ENCODE measurements around the gene C15orf40.

C15orf40 gene

DNA sequence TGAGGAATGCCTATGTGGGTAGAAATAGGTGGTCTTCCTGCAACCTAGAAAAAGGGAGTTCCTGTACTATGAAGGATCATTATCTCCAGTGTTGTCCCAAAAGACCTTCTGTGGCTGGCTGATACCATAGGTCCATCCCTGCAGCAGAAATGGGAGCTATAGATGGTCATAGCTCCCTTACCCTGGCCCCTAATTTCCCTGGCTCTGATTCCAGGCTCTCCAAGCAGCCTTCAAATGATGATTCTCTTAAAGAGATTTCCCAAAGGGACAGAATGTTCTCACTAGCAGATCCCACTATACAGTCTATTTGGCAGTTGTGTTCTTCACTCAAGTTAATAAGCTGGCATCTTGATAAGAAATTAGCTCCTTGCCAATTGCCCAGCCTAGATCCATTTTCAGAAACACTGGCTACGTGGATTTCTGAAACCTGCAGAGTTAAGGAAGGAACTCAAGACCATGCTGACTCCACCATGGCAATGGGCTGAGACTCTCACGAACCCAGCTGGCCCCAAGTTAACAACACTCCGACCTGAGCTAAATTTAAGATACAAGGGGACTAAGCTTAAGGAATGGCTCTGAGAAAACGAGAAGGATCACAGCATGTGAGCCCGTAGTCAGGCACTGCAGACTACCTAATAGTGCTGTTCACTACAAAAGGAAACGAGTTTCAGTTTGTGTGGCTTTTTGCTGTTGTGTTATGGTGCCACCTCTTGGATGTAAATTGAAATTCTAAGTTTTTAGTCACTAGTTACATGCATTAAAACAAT is 11.4 kb downstream of the C15orf40 start:
- H3K4me3 Mint-ChIP-seq = no peak overlapping the region
- peaks cover 10% of the 10 kb centered on the region for H3K9me3 Mint-ChIP-seq
- H3K4me1 Mint-ChIP-seq = no peaks in the 10 kb centered on the region
- TF ChIP-seq, protein P1, sequence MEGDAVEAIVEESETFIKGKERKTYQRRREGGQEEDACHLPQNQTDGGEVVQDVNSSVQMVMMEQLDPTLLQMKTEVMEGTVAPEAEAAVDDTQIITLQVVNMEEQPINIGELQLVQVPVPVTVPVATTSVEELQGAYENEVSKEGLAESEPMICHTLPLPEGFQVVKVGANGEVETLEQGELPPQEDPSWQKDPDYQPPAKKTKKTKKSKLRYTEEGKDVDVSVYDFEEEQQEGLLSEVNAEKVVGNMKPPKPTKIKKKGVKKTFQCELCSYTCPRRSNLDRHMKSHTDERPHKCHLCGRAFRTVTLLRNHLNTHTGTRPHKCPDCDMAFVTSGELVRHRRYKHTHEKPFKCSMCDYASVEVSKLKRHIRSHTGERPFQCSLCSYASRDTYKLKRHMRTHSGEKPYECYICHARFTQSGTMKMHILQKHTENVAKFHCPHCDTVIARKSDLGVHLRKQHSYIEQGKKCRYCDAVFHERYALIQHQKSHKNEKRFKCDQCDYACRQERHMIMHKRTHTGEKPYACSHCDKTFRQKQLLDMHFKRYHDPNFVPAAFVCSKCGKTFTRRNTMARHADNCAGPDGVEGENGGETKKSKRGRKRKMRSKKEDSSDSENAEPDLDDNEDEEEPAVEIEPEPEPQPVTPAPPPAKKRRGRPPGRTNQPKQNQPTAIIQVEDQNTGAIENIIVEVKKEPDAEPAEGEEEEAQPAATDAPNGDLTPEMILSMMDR (IDR thresholded peaks at IDR 0.05) = peak; percentile 43
- no peak overlapping the region for H3K27ac Mint-ChIP-seq
- no peak for DNase-seq
- peaks cover 3% of the 10 kb centered on the region for H3K27me3 Mint-ChIP-seq (ENCODE audit: low read depth, poor library complexity)
- peaks cover 25% of the 10 kb centered on the region for H3K36me3 Mint-ChIP-seq (ENCODE audit: low read depth)

DNA sequence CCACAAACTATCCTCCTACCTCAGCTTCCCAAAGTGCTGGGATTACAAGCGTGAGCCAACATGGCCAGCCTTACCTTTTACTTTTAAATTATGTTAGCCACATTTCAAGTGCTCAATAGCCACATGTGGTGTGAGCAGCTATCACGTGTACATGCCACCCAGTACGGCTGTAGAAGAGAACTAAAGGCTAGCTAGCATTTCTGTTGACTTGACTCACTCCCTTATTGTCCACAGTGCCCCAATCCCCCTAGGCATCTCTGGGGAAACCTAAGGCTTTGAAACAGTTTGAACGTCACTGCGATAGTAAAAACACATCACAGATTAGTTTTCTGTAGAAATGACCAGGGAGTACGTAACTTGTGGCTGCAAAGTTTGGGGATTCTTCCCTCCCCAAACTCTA is 12.0 kb downstream of the C15orf40 start:
- H3K4me3 Mint-ChIP-seq = no peak overlapping the region
- TF ChIP-seq, protein P1 (IDR thresholded peaks at IDR 0.05) = no peak
- H3K27ac Mint-ChIP-seq = no peak overlapping the region
- H3K36me3 Mint-ChIP-seq (ENCODE audit: low read depth) = peaks cover 26% of the 10 kb centered on the region
- H3K9me3 Mint-ChIP-seq = peaks cover 10% of the 10 kb centered on the region
- no peak for DNase-seq
- peaks cover 3% of the 10 kb centered on the region for H3K27me3 Mint-ChIP-seq (ENCODE audit: low read depth, poor library complexity)
- no peaks in the 10 kb centered on the region for H3K4me1 Mint-ChIP-seq

DNA sequence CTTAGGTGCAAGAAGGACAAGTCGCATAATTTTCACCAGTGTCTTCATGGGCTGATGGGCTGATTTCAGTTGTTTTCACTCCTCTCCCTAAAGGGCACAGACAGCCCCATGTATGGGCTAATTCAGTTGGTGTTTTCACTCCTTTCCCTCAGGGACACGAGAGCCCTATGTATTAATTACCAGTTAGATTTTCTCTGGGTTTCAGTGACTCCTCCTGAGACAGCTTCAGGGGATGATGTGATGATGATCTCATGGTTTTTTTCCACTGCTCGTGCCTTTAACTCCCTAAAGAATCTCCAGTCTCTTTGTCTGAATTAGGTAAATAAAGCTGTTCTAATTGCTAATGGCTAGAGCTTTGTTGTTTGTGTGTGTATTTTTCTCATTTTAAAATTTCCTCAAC is 15.5 kb downstream of the C15orf40 start:
- Mint-ChIP-seq H3K4me3 (no peak overlapping the region), H3K36me3 (ENCODE audit: low read depth) (peaks cover 33% of the 10 kb centered on the region), H3K27me3 (ENCODE audit: low read depth, poor library complexity) (peaks cover 3% of the 10 kb centered on the region), H3K27ac (no peak overlapping the region), H3K9me3 (peaks cover 10% of the 10 kb centered on the region), H3K4me1 (no peaks in the 10 kb centered on the region)
- no peak for DNase-seq
- TF ChIP-seq, protein P1 (IDR thresholded peaks at IDR 0.05) = no peak

DNA sequence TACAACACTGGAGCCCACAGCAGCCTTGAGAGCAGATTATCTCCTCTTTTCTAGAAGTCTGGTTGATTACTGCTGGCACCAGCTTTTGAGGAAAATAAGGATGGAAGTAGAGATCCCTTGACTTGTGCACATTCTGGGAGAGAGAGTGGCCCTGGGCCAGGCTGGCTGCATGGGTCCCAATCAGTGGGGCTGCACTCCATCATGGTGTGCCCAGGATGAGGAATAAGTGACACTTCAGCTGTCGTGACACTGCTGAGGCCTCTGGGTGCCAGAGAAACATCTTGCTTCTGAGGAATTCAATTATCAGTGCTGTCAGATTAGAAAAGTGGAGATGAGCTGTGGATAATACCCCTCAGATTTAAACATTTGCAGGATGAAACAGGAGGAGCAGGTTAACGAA is 16.4 kb downstream of the C15orf40 start:
- H3K27me3 Mint-ChIP-seq (ENCODE audit: low read depth, poor library complexity) = peaks cover 3% of the 10 kb centered on the region
- no peak overlapping the region for H3K27ac Mint-ChIP-seq
- no peaks in the 10 kb centered on the region for H3K4me1 Mint-ChIP-seq
- no peak overlapping the region for H3K4me3 Mint-ChIP-seq
- DNase-seq = no peak
- peaks cover 9% of the 10 kb centered on the region for H3K9me3 Mint-ChIP-seq
- peaks cover 34% of the 10 kb centered on the region for H3K36me3 Mint-ChIP-seq (ENCODE audit: low read depth)
- TF ChIP-seq, protein P1 (IDR thresholded peaks at IDR 0.05) = no peak

DNA sequence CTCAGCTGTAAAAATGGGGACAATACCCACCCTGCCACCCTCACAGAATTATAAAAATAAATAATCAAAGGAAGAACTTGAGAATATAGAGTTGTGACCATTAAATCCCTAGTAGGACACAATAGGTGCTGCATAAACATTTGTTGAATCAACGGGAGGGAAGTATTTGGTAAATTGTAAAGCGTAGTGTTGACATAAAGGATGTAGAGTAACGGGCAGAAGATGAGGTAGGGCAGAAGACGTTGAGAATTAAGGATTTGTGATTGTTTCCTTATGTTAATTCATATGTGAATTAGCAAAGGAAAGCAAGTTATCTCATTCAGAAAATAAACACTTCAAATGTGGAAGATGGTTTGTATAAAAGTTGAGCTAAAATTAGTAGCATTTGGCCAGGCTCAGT is 18.3 kb downstream of the C15orf40 start:
- Mint-ChIP-seq H3K36me3 (ENCODE audit: low read depth) (peaks cover 42% of the 10 kb centered on the region), H3K9me3 (no peaks in the 10 kb centered on the region), H3K4me1 (no peaks in the 10 kb centered on the region), H3K4me3 (no peak overlapping the region), H3K27ac (no peak overlapping the region), H3K27me3 (ENCODE audit: low read depth, poor library complexity) (peaks cover 3% of the 10 kb centered on the region)
- DNase-seq = no peak
- TF ChIP-seq, protein P1 (IDR thresholded peaks at IDR 0.05) = no peak

DNA sequence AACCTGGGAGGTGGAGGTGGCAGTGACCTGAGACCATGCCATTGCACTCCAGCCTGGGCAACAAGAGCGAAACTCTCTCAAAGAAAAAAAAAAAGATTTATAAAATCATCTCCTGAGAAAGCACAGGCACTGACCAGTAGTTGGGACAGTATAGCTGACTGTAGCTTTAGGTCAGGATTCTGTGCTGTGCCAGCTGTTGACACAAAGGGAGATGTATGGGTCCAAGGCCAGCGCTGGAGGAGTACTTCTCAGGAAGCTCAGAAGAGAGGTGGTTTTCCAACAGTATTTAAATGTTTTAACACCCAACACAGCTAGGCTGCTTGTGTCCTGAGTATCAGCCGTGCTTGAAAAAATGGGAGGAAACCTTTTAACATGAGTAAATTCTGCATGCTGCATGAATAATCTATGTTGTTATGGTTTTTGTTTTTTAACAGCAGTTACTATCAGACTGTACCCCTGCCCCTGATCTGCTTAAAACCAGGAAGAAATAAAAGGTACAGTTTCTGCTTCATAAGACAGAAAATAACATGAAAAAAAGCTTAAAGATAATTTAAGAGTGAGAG is 18.9 kb downstream of the C15orf40 start:
- peaks cover 3% of the 10 kb centered on the region for H3K27me3 Mint-ChIP-seq (ENCODE audit: low read depth, poor library complexity)
- H3K36me3 Mint-ChIP-seq (ENCODE audit: low read depth) = peaks cover 45% of the 10 kb centered on the region
- H3K27ac Mint-ChIP-seq = no peak overlapping the region
- no peak for DNase-seq
- H3K9me3 Mint-ChIP-seq = no peaks in the 10 kb centered on the region
- TF ChIP-seq, protein P1 (IDR thresholded peaks at IDR 0.05) = no peak
- no peak overlapping the region for H3K4me3 Mint-ChIP-seq
- peaks cover 1% of the 10 kb centered on the region for H3K4me1 Mint-ChIP-seq
